GM18870 (cell line): ENCODE measurements around the gene ADH1C.

ENCODE experiments used
- ATAC-seq: cut with Tn5 transposase; IDR thresholded peaks from one replicate; pipeline ENCODE4 v1.9.1; 2021; ENCODE audit warnings: moderate library complexity; ENCODE audit not compliant: unreplicated experiment

ADH1C gene

GRCh38 chr4:99305638-99306400 lies 46.7 kb downstream of the ADH1C start:
- no peak for ATAC-seq

GRCh38 chr4:99301376-99302164 lies 51.0 kb downstream of the ADH1C start:
- ATAC-seq, result no peak

GRCh38 chr4:99300934-99301333 lies 51.6 kb downstream of the ADH1C start:
- ATAC-seq, result no peak

GRCh38 chr4:99293357-99293756 lies 59.2 kb downstream of the ADH1C start:
- no peak for ATAC-seq

- ATAC-seq, result no peak
Observed at GRCh38 chr4:99290848-99291786, 61.4 kb downstream of the ADH1C start, which contains the start of gene ADH1A. TSS of gene ADH1A (minus strand) at chr4:99290985. CDS start at chr4:99290914, 71 bp downstream.
